Loucy (cell line): ENCODE results near the gene RMND5A.

Experiments
- H2AFZ ChIP-seq: fragments of 200-600 bp; sonication (generic); 2 replicates; pipeline ENCODE4 v1.6.0; 2016; ENCODE audit warnings: antibody characterized with exemption, mild to moderate bottlenecking, low read length, moderate library complexity
- H3F3A ChIP-seq: fragments of 200-600 bp; 2 replicates; pipeline ENCODE4 v1.6.0; 2016; ENCODE audit warnings: antibody characterized with exemption, low read depth, mild to moderate bottlenecking
- H3K27me3 ChIP-seq: fragments of 200-600 bp; sonication (generic); 2 replicates; pipeline ENCODE4 v1.6.1; 2014; ENCODE audit warnings: low read length, mild to moderate bottlenecking; ENCODE audit not compliant: insufficient read depth, poor library complexity, severe bottlenecking
- H3K36me3 ChIP-seq: fragments of 200-600 bp; sonication (generic); 2 replicates; pipeline ENCODE4 v1.6.1; 2016; ENCODE audit warnings: low read length; ENCODE audit not compliant: insufficient read depth
- H3K4me1 ChIP-seq: fragments of 200-600 bp; sonication (generic); 2 replicates; pipeline ENCODE4 v1.5.1; 2014; ENCODE audit warnings: low read length, mild to moderate bottlenecking; ENCODE audit not compliant: insufficient read depth, poor library complexity, severe bottlenecking
- H3K4me2 ChIP-seq: fragments of 200-600 bp; sonication (generic); 2 replicates; pipeline ENCODE4 v1.6.0; 2014; ENCODE audit warnings: antibody characterized with exemption, low read length, low read depth, mild to moderate bottlenecking; ENCODE audit not compliant: poor library complexity, severe bottlenecking
- H3K4me3 ChIP-seq: fragments of 200-600 bp; sonication (generic); 2 replicates; pipeline ENCODE4 v1.5.1; 2014; ENCODE audit warnings: low read length, mild to moderate bottlenecking, mixed read lengths; ENCODE audit not compliant: poor library complexity, severe bottlenecking
- H3K79me2 ChIP-seq: fragments of 200-600 bp; sonication (generic); 2 replicates; pipeline ENCODE4 v1.6.1; 2014; ENCODE audit warnings: low read length; ENCODE audit not compliant: insufficient read depth
- H3K9ac ChIP-seq: fragments of 200-600 bp; sonication (generic); 2 replicates; pipeline ENCODE4 v1.6.0; 2014; ENCODE audit warnings: mild to moderate bottlenecking, low read depth, low read length, moderate library complexity; ENCODE audit not compliant: poor library complexity, severe bottlenecking
- H3K9me2 ChIP-seq: fragments of 200-600 bp; sonication (generic); replicated peaks from 2 replicates; pipeline ENCODE4 v1.6.1; 2016; ENCODE audit warnings: low read depth, low read length, mixed read lengths
- H3K9me3 ChIP-seq: fragments of 200-600 bp; sonication (generic); 2 replicates; pipeline ENCODE4 v1.6.1; 2014; ENCODE audit warnings: mild to moderate bottlenecking, antibody characterized with exemption, low read length, low read depth; ENCODE audit not compliant: insufficient read depth
- H4K20me1 ChIP-seq: fragments of 200-600 bp; sonication (generic); 2 replicates; pipeline ENCODE4 v1.6.0; 2014; ENCODE audit warnings: antibody characterized with exemption, low read length, mild to moderate bottlenecking; ENCODE audit not compliant: insufficient read depth, poor library complexity, severe bottlenecking
- EZH2phosphoT487 ChIP-seq: fragments of 200-600 bp; IDR thresholded peaks from 2 replicates; pipeline ENCODE4 v1.6.1; 2018; ENCODE audit warnings: antibody characterized with exemption, mild to moderate bottlenecking, moderate library complexity, borderline replicate concordance
- TF ChIP-seq, protein P1 (sequence below): fragments of 200-600 bp; sonication (generic); conservative IDR thresholded peaks from 2 replicates; pipeline ENCODE4 v1.5.1; 2014; ENCODE audit warnings: mild to moderate bottlenecking, antibody characterized with exemption, low read length

The RMND5A gene

DNA sequence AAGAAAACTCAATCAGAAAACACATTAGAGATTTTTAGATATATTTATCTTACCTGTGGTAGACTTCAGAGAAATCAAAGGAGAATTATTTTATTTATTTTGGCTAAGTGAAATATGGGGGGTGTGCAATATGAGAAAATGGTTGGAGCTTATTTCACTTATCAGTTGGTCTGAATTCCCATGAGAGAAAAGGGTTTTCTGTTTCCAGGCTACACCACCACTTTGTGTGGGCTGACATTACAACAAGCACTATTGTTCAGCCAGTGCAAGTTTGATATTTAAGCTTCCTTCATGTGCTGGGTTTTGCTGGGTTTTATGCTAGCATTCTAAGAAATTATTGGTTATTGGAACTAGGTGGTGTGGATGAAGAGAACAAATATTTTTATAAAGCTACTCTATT lies 33.5 kb downstream of the RMND5A start:
- Histone ChIP-seq H3K9me3 (peaks cover 11% of the 10 kb centered on the region; the same call in 1 of the 2 replicates), H2AFZ (no peak overlapping the region), H3F3A (no peaks in the 10 kb centered on the region), H3K79me2 (peaks cover 33% of the 10 kb centered on the region; the same call in 1 of the 2 replicates), H3K27me3 (no peaks in the 10 kb centered on the region), H4K20me1 (peaks cover 14% of the 10 kb centered on the region), H3K4me1 (no peaks in the 10 kb centered on the region), H3K4me2 (no peak overlapping the region), H3K9me2 (no peaks in the 10 kb centered on the region), H3K9ac (no peak overlapping the region), H3K4me3 (no peak overlapping the region), H3K36me3 (peaks cover 80% of the 10 kb centered on the region)
- TF ChIP-seq, protein P1, sequence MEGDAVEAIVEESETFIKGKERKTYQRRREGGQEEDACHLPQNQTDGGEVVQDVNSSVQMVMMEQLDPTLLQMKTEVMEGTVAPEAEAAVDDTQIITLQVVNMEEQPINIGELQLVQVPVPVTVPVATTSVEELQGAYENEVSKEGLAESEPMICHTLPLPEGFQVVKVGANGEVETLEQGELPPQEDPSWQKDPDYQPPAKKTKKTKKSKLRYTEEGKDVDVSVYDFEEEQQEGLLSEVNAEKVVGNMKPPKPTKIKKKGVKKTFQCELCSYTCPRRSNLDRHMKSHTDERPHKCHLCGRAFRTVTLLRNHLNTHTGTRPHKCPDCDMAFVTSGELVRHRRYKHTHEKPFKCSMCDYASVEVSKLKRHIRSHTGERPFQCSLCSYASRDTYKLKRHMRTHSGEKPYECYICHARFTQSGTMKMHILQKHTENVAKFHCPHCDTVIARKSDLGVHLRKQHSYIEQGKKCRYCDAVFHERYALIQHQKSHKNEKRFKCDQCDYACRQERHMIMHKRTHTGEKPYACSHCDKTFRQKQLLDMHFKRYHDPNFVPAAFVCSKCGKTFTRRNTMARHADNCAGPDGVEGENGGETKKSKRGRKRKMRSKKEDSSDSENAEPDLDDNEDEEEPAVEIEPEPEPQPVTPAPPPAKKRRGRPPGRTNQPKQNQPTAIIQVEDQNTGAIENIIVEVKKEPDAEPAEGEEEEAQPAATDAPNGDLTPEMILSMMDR, result no peak
- no peak for TF ChIP-seq EZH2phosphoT487

DNA sequence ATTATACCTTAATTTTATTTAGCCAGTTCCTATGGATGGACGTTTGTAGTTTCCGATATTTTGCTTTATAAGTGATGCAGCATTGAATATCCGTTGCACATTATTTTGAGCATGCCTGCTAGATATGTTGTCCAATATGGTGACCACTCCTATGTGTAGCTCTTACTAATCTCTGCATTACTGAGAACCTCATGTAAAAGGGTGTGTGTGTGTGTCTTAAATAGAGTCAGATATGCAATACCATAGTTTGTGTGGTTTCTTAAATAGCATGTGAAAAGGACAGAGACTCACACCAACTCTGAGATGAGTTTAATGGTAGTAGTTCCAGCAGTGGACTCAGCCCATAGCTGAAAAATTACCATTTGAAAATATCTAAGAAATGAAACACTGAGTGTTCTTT lies 38.3 kb downstream of the RMND5A start:
- no peaks in the 10 kb centered on the region for H3K9me2 ChIP-seq
- H3K4me1 ChIP-seq, result no peaks in the 10 kb centered on the region
- no peak for TF ChIP-seq EZH2phosphoT487
- TF ChIP-seq, protein P1, result no peak
- no peaks in the 10 kb centered on the region for H3K27me3 ChIP-seq
- peaks cover 17% of the 10 kb centered on the region for H4K20me1 ChIP-seq
- H3K4me3 ChIP-seq, result no peak overlapping the region
- no peak overlapping the region for H2AFZ ChIP-seq
- H3K36me3 ChIP-seq, result peaks cover 56% of the 10 kb centered on the region; the same call in 1 of the 2 replicates
- no peaks in the 10 kb centered on the region for H3F3A ChIP-seq
- no peaks in the 10 kb centered on the region for H3K9me3 ChIP-seq
- H3K79me2 ChIP-seq, result peaks cover 12% of the 10 kb centered on the region; the same call in 1 of the 2 replicates
- no peak overlapping the region for H3K4me2 ChIP-seq
- no peak overlapping the region for H3K9ac ChIP-seq

DNA sequence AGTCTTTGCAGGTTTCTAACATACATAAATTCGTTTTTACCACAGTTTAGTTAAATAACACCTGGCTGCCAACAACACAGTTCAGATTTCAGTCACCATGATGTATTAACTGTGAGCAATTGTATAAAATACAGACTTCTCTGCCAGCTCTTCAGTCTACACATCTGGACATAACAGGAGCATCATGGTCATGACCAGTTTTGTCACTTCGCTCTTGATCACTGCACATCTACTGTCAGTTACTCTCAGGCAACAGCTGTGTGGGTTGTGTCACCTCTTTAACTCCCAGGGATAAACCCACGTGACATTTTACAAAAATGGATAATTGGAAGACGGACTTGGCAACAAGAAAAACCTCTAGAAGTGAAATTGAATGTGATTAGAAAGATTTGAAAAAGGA lies 40.3 kb downstream of the RMND5A start:
- Histone ChIP-seq H3K4me1 (no peaks in the 10 kb centered on the region), H3K9me2 (no peaks in the 10 kb centered on the region), H3K79me2 (peaks cover 12% of the 10 kb centered on the region; the same call in 1 of the 2 replicates), H3K4me3 (no peak overlapping the region), H3K9ac (no peak overlapping the region), H2AFZ (no peak overlapping the region), H4K20me1 (peaks cover 34% of the 10 kb centered on the region), H3F3A (no peaks in the 10 kb centered on the region), H3K36me3 (peaks cover 40% of the 10 kb centered on the region; the same call in 1 of the 2 replicates), H3K4me2 (no peak overlapping the region), H3K9me3 (no peaks in the 10 kb centered on the region), H3K27me3 (no peaks in the 10 kb centered on the region)
- no peak for TF ChIP-seq EZH2phosphoT487
- TF ChIP-seq, protein P1, result no peak
